ENCODE measurements around the gene ERG. TPM values are rescaled to one million over a fixed set of nuclear protein-coding genes. Genes with fewer than 3 reads are reported as not detected.

Gene ERG
- total and polyA plus RNA-seq, 2 of the 13 experiments (the other 11 are each of a cell fraction or from before 2014, with no cell fraction given), result not detected

DNA sequence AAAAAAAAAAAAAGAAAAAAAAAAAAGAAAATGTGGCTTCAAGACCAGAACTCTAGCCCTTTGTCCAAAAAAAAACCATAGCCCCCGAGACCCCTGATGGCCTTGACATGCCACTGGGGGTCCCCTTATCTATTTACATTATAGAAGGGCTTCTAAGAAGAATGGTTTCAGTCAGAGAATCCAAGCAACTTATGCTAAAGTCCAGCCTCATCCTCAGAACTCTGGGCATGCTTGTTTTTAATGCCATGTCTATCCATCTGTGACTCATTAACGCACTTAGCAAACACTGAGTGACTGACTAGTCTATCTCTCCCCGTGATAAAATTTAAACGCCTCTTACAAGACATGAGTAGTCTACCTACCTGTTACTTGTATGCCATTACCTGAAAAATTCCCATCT is 29.3 kb downstream of the ERG start:
- Histone ChIP-seq H3K4me3 (replicated peaks in 1 of 3; ENCODE audit: insufficient read depth in 1 of 3, low read depth in 2 of 3, low read length in 3 of 3) (no peak overlapping the region; a peak in 1 of 6 replicates), H3K9me3 (ENCODE audit: low read length) (peaks cover 7% of the 10 kb centered on the region; the same call in 1 of the 2 replicates), H3K27me3 (ENCODE audit: control insufficient read depth in 1 of 2, insufficient read depth in 2 of 2, low read length in 2 of 2) (no peaks in the 10 kb centered on the region), H3K36me3 (replicated peaks in 1 of 2; ENCODE audit: control insufficient read depth in 1 of 2, insufficient read depth in 2 of 2, low read length in 2 of 2) (no peaks in the 10 kb centered on the region), H3K4me2 (ENCODE audit: low read depth, low read length) (peak overlapping the region; percentile 63), H3K27ac (ENCODE audit: extremely low read length, insufficient read depth, low read length) (no peak overlapping the region), H2AFZ (ENCODE audit: low read length) (no peak overlapping the region), H3K79me2 (ENCODE audit: insufficient read depth, low read length) (no peaks in the 10 kb centered on the region), H4K20me1 (ENCODE audit: insufficient read depth, low read length) (no peaks in the 10 kb centered on the region), H3K4me1 (ENCODE audit: insufficient read depth, low read length) (peaks cover 32% of the 10 kb centered on the region), H3K9ac (ENCODE audit: insufficient read depth, low read depth, low read length) (no peak overlapping the region)
- ChIA-PET POLR2A (no interaction called here), CTCF (ENCODE audit: low intra/inter-chr PET ratio, low total read pairs) (no interaction called here)
- ATAC-seq, result peak; percentile 96
- FAIRE-seq, result peak; percentile 72
- DNase-seq (ENCODE audit: low spot score), result peak; percentile 68
- no TSS peak for BruUV-seq (replicated peaks)
- intact Hi-C loops (cut with micrococcal nuclease; ENCODE audit: unreplicated experiment) (no loop called here), in situ Hi-C loops (cut with HindIII; ENCODE audit: extremely low pct_ligation_motif_present, low pct_unique_long_range_greater_than_20kb) (no loop called here)
- 0% methylated on average over 4 of the region's 4 CpGs for WGBS (ENCODE audit: low lambda C conversion rate)
- TF ChIP-seq, protein P1, sequence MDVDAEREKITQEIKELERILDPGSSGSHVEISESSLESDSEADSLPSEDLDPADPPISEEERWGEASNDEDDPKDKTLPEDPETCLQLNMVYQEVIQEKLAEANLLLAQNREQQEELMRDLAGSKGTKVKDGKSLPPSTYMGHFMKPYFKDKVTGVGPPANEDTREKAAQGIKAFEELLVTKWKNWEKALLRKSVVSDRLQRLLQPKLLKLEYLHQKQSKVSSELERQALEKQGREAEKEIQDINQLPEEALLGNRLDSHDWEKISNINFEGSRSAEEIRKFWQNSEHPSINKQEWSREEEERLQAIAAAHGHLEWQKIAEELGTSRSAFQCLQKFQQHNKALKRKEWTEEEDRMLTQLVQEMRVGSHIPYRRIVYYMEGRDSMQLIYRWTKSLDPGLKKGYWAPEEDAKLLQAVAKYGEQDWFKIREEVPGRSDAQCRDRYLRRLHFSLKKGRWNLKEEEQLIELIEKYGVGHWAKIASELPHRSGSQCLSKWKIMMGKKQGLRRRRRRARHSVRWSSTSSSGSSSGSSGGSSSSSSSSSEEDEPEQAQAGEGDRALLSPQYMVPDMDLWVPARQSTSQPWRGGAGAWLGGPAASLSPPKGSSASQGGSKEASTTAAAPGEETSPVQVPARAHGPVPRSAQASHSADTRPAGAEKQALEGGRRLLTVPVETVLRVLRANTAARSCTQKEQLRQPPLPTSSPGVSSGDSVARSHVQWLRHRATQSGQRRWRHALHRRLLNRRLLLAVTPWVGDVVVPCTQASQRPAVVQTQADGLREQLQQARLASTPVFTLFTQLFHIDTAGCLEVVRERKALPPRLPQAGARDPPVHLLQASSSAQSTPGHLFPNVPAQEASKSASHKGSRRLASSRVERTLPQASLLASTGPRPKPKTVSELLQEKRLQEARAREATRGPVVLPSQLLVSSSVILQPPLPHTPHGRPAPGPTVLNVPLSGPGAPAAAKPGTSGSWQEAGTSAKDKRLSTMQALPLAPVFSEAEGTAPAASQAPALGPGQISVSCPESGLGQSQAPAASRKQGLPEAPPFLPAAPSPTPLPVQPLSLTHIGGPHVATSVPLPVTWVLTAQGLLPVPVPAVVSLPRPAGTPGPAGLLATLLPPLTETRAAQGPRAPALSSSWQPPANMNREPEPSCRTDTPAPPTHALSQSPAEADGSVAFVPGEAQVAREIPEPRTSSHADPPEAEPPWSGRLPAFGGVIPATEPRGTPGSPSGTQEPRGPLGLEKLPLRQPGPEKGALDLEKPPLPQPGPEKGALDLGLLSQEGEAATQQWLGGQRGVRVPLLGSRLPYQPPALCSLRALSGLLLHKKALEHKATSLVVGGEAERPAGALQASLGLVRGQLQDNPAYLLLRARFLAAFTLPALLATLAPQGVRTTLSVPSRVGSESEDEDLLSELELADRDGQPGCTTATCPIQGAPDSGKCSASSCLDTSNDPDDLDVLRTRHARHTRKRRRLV (CRISPR knock-in tag; IDR thresholded peaks at IDR 0.05), result no peak
- no peak for TF ChIP-seq ZNF260 (CRISPR knock-in tag; IDR thresholded peaks at IDR 0.05; ENCODE audit: borderline replicate concordance, low read depth)
- TF ChIP-seq FOXA3 (CRISPR knock-in tag; IDR thresholded peaks at IDR 0.05), result 0 out of 2 replicates have a peak, but pooled peaks have one; percentile 15
- TF ChIP-seq HNF4A (CRISPR knock-in tag; IDR thresholded peaks at IDR 0.05), result peak; percentile 46; the same call in 1 of the 2 replicates
- TF ChIP-seq, protein P2, sequence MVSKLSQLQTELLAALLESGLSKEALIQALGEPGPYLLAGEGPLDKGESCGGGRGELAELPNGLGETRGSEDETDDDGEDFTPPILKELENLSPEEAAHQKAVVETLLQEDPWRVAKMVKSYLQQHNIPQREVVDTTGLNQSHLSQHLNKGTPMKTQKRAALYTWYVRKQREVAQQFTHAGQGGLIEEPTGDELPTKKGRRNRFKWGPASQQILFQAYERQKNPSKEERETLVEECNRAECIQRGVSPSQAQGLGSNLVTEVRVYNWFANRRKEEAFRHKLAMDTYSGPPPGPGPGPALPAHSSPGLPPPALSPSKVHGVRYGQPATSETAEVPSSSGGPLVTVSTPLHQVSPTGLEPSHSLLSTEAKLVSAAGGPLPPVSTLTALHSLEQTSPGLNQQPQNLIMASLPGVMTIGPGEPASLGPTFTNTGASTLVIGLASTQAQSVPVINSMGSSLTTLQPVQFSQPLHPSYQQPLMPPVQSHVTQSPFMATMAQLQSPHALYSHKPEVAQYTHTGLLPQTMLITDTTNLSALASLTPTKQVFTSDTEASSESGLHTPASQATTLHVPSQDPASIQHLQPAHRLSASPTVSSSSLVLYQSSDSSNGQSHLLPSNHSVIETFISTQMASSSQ (IDR thresholded peaks at IDR 0.05; ENCODE audit: low read depth), result peak; percentile 60
- TF ChIP-seq, protein P2 (CRISPR knock-in tag; IDR thresholded peaks at IDR 0.05; ENCODE audit: borderline replicate concordance), result no peak
- TF ChIP-seq HNRNPK (IDR thresholded peaks at IDR 0.05; ENCODE audit: low read depth, low read length, poor library complexity, severe bottlenecking), result no peak
- 0 out of 2 replicates have a peak, but pooled peaks have one; percentile 26 for TF ChIP-seq TARDBP (CRISPR knock-in tag; IDR thresholded peaks at IDR 0.05)
- TF ChIP-seq, protein P3, sequence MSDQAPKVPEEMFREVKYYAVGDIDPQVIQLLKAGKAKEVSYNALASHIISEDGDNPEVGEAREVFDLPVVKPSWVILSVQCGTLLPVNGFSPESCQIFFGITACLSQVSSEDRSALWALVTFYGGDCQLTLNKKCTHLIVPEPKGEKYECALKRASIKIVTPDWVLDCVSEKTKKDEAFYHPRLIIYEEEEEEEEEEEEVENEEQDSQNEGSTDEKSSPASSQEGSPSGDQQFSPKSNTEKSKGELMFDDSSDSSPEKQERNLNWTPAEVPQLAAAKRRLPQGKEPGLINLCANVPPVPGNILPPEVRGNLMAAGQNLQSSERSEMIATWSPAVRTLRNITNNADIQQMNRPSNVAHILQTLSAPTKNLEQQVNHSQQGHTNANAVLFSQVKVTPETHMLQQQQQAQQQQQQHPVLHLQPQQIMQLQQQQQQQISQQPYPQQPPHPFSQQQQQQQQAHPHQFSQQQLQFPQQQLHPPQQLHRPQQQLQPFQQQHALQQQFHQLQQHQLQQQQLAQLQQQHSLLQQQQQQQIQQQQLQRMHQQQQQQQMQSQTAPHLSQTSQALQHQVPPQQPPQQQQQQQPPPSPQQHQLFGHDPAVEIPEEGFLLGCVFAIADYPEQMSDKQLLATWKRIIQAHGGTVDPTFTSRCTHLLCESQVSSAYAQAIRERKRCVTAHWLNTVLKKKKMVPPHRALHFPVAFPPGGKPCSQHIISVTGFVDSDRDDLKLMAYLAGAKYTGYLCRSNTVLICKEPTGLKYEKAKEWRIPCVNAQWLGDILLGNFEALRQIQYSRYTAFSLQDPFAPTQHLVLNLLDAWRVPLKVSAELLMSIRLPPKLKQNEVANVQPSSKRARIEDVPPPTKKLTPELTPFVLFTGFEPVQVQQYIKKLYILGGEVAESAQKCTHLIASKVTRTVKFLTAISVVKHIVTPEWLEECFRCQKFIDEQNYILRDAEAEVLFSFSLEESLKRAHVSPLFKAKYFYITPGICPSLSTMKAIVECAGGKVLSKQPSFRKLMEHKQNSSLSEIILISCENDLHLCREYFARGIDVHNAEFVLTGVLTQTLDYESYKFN (CRISPR knock-in tag; conservative IDR thresholded peaks at IDR 0.05), result peak; percentile 63
- peak; percentile 91 for TF ChIP-seq ZBTB7B (CRISPR knock-in tag; IDR thresholded peaks at IDR 0.05)

All from HepG2 (cell line).